GM06990 (cell line): ENCODE measurements around the gene BCAR3.

Source experiments
- DNase-seq: peaks from one replicate; pipeline ENCODE4 v3.0.0-alpha.2; 2011; ENCODE audit not compliant: insufficient read length; ENCODE audit errors: extremely low read depth
- H3K27me3 ChIP-seq: replicated peaks from 2 replicates; pipeline ENCODE4 v1.6.0; 2011; ENCODE audit warnings: low read length; ENCODE audit not compliant: control insufficient read depth, insufficient read depth
- H3K36me3 ChIP-seq: 2 replicates; pipeline ENCODE4 v1.5.1; 2011; ENCODE audit warnings: low read length; ENCODE audit not compliant: control insufficient read depth, insufficient read depth
- H3K4me3 ChIP-seq: replicated peaks from 2 replicates; pipeline ENCODE4 v1.5.1; 2011; ENCODE audit warnings: low read depth, mild to moderate bottlenecking, control low read depth, low read length
- CTCF ChIP-seq: IDR thresholded peaks from 2 replicates; pipeline ENCODE4 v1.5.1; 2011; ENCODE audit warnings: low read length, control low read depth, mild to moderate bottlenecking, inconsistent platforms; ENCODE audit not compliant: insufficient read depth, poor library complexity, severe bottlenecking

The BCAR3 gene

GRCh38 chr1:93549811-93550210 lies 131.8 kb downstream of the BCAR3 start:
- H3K36me3 ChIP-seq: no peaks in the 10 kb centered on the region
- no peaks in the 10 kb centered on the region for H3K27me3 ChIP-seq
- no peak overlapping the region for H3K4me3 ChIP-seq
- TF ChIP-seq CTCF: no peak
- DNase-seq: no peak

- no peak overlapping the region for H3K4me3 ChIP-seq
- no peaks in the 10 kb centered on the region for H3K36me3 ChIP-seq
- H3K27me3 ChIP-seq: no peaks in the 10 kb centered on the region
- no peak for TF ChIP-seq CTCF
- no peak for DNase-seq
These were observed 132.5 kb downstream of the BCAR3 start for GRCh38 chr1:93549131-93549530.

- Histone ChIP-seq H3K4me3 (no peak overlapping the region), H3K36me3 (no peaks in the 10 kb centered on the region), H3K27me3 (no peaks in the 10 kb centered on the region)
- no peak for DNase-seq
- TF ChIP-seq CTCF: no peak
These were observed 135.3 kb downstream of the BCAR3 start for GRCh38 chr1:93546162-93546863.

- H3K27me3 ChIP-seq: no peaks in the 10 kb centered on the region
- no peak overlapping the region for H3K4me3 ChIP-seq
- TF ChIP-seq CTCF: no peak
- no peak for DNase-seq
- H3K36me3 ChIP-seq: no peaks in the 10 kb centered on the region
These were observed 139.2 kb downstream of the BCAR3 start for GRCh38 chr1:93542398-93542797.

GRCh38 chr1:93541045-93541444 lies 140.6 kb downstream of the BCAR3 start:
- Histone ChIP-seq H3K36me3 (no peaks in the 10 kb centered on the region), H3K27me3 (no peaks in the 10 kb centered on the region), H3K4me3 (no peak overlapping the region)
- TF ChIP-seq CTCF: no peak
- DNase-seq: no peak

GRCh38 chr1:93537924-93538323 lies 143.7 kb downstream of the BCAR3 start:
- DNase-seq: no peak
- no peaks in the 10 kb centered on the region for H3K36me3 ChIP-seq
- H3K27me3 ChIP-seq: no peaks in the 10 kb centered on the region
- TF ChIP-seq CTCF: no peak
- no peak overlapping the region for H3K4me3 ChIP-seq
